ENCODE results near the gene TBC1D3G. TPM values are rescaled to one million over a fixed set of nuclear protein-coding genes. Genes with fewer than 3 reads are reported as not detected.
"Not testable (repeated sequence)": the region's sequence is repeated elsewhere in the genome, so short reads cannot be mapped to it uniquely, and the experiment has no call there.

Gene TBC1D3G
- not detected in 2 replicates for total RNA-seq (2014; rRNA removed; shearing (Covaris generic))

- H3K27me3 ChIP-seq (replicated peaks); DNase-seq (ENCODE audit: low read depth in 1 of 2, low spot score in 2 of 2); H3K4me3 ChIP-seq; H3K27ac ChIP-seq; H3K9me3 ChIP-seq (replicated peaks); H3K36me3 ChIP-seq; H3K4me1 ChIP-seq (replicated peaks): not testable (repeated sequence)
These were observed at the start of gene TBC1D3G for GRCh38 chr17:36323584-36323983. TSS of gene TBC1D3G (plus strand) at chr17:36323884. CDS start at chr17:36325412, 1,528 bp downstream.

GRCh38 chr17:36283256-36283655 lies 40.4 kb upstream of the TBC1D3G start:
- not testable (repeated sequence) for H3K27me3 ChIP-seq (replicated peaks); H3K27ac ChIP-seq; DNase-seq (ENCODE audit: low read depth in 1 of 2, low spot score in 2 of 2); H3K4me1 ChIP-seq (replicated peaks); H3K9me3 ChIP-seq (replicated peaks); H3K36me3 ChIP-seq; H3K4me3 ChIP-seq

DNA sequence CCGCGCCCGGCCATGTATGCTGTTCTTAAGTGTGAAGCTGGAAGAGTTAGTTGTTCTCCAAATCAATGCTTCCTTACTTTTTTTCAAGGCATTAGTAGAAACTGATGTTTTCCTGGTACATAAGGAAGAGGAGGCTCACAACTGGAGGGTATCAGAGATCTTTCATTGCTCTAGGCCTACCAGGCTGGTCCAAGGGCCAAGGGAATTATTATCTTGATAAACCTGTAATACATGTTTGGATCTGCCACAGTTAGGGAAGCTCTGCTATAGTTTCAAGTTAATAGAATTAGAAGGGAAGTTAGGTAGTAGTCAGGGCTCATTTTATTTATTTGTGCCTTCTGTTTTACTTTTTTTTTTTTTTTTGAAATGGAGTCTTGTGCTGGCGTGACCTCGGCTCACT lies 39.5 kb upstream of the TBC1D3G start:
- not testable (repeated sequence) for H3K9me3 ChIP-seq (replicated peaks); H3K4me1 ChIP-seq (replicated peaks); DNase-seq (ENCODE audit: low read depth in 1 of 2, low spot score in 2 of 2); H3K27me3 ChIP-seq (replicated peaks); H3K4me3 ChIP-seq; H3K36me3 ChIP-seq; H3K27ac ChIP-seq

DNA sequence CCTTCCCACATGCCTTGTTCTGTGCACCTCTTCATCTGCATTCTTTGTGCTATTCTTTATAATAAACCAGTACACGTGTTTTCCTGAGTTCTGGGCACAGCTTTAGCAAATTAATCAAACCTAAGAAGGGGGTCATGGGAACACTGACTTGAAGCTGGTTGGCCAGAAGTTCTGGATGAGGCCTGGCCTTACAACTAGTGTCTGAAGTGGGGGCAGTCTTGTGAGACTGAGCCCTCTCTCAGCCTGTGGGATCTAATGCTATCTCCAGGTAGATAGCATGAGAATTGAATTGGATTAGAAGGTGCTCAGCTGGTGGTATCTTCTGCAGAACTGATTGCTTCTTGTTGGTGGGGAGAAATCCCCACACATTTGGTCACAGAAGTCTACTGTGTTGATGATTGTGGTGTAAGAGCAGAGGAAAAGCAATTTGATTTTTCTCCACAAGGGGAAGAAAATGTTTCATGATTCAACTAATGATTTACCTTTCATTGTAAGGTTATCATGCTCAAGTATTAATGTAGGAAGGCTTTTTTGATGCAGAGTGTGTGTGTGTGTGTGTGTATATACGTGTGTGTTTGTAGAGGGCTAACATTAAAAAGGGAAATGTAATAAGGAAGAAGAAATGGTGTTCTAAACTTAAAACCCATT lies 33.6 kb upstream of the TBC1D3G start:
- not testable (repeated sequence) for DNase-seq (ENCODE audit: low read depth in 1 of 2, low spot score in 2 of 2); H3K4me3 ChIP-seq; H3K27ac ChIP-seq; H3K27me3 ChIP-seq (replicated peaks); H3K36me3 ChIP-seq; H3K9me3 ChIP-seq (replicated peaks); H3K4me1 ChIP-seq (replicated peaks)

DNA sequence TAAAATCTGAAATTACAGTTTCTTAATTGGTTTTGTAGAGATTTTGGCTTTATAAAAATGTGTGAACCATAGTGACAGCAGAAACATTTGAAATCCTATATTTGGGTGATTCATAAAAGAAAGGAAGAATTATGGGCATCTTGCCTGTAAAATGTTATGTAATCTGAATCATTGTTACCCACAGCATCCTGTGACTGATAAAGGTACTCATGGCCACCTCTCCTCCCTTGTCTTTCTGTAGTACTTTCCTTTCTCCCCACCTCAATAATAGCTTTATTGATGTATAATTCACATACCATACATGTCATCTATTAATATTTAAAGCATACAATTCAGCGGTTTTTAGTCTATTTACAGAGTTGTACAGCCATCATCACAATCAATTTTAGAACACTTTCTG lies 28.5 kb upstream of the TBC1D3G start:
- H3K4me3 ChIP-seq; H3K27me3 ChIP-seq (replicated peaks); H3K4me1 ChIP-seq (replicated peaks): not testable (repeated sequence)

GRCh38 chr17:36315736-36316135 lies 7.9 kb upstream of the TBC1D3G start:
- not testable (repeated sequence) for DNase-seq (ENCODE audit: low read depth in 1 of 2, low spot score in 2 of 2); H3K27me3 ChIP-seq (replicated peaks); H3K9me3 ChIP-seq (replicated peaks); H3K36me3 ChIP-seq; H3K27ac ChIP-seq; H3K4me3 ChIP-seq; H3K4me1 ChIP-seq (replicated peaks)

More for the DNA sequence above, 28.5 kb upstream of the TBC1D3G start:
- not testable (repeated sequence) for H3K27ac ChIP-seq; DNase-seq (ENCODE audit: low read depth in 1 of 2, low spot score in 2 of 2); H3K36me3 ChIP-seq; H3K9me3 ChIP-seq (replicated peaks)

- not testable (repeated sequence) for H3K36me3 ChIP-seq; H3K4me3 ChIP-seq; H3K4me1 ChIP-seq (replicated peaks); H3K27ac ChIP-seq; H3K27me3 ChIP-seq (replicated peaks); DNase-seq (ENCODE audit: low read depth in 1 of 2, low spot score in 2 of 2); H3K9me3 ChIP-seq (replicated peaks)
These were observed 38.8 kb downstream of the TBC1D3G start for GRCh38 chr17:36362496-36362895.

DNA sequence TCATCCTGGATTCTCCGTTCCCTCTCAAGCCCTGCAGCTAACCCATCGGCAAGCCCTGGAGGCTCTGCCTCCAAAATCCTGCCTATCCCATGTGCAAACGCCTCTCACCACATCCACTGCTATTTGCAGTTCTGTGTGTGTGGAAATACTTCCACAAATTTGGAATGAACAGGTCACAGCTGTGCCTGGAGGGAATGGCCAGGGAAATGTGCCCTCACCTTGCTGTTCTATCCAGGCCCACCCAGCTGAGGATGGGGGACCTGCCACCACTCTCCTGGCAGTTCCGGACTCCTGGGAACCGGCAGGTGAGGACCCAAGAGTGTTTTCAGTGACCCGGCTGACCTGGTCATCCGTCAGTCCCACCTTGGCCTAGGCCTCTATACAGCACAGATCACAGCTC lies 52.3 kb downstream of the TBC1D3G start:
- not testable (repeated sequence) for H3K27ac ChIP-seq; H3K4me3 ChIP-seq; H3K9me3 ChIP-seq (replicated peaks); H3K4me1 ChIP-seq (replicated peaks); H3K27me3 ChIP-seq (replicated peaks); H3K36me3 ChIP-seq; DNase-seq (ENCODE audit: low read depth in 1 of 2, low spot score in 2 of 2)

Other genes with a start within 250 kb of the TBC1D3G start
- not detected in 2 replicates for gene CCL3, start 233.7 kb upstream of the TBC1D3G start, total RNA-seq (2014; rRNA removed; shearing (Covaris generic))
- not detected in 2 replicates for gene CCL4, start 220.1 kb upstream of the TBC1D3G start, total RNA-seq (2014; rRNA removed; shearing (Covaris generic))
- gene TBC1D3B, start 147.2 kb upstream of the TBC1D3G start, total RNA-seq (2014; rRNA removed; shearing (Covaris generic)) = 0.66 TPM in 1 of 2 replicates, not detected in the other
- not detected in 2 replicates for gene CCL3L1, start 127.1 kb upstream of the TBC1D3G start, total RNA-seq (2014; rRNA removed; shearing (Covaris generic))
- gene CCL4L2, start 112.8 kb upstream of the TBC1D3G start, total RNA-seq (2014; rRNA removed; shearing (Covaris generic)) = not detected in 2 replicates
- 0.03 TPM in 1 of 2 replicates, not detected in the other for gene TBC1D3I, start 59.3 kb upstream of the TBC1D3G start, total RNA-seq (2014; rRNA removed; shearing (Covaris generic))
- not detected in 2 replicates for gene TBC1D3H, start 64.6 kb downstream of the TBC1D3G start, total RNA-seq (2014; rRNA removed; shearing (Covaris generic))
- 34.5 and 41.7 TPM in 2 replicates for gene ZNHIT3, start 162.8 kb downstream of the TBC1D3G start, total RNA-seq (2014; rRNA removed; shearing (Covaris generic))
- 56.0 and 57.9 TPM in 2 replicates for gene MYO19, start 211.0 kb downstream of the TBC1D3G start, total RNA-seq (2014; rRNA removed; shearing (Covaris generic))
- gene PIGW, start 211.1 kb downstream of the TBC1D3G start, total RNA-seq (2014; rRNA removed; shearing (Covaris generic)) = 3.4 and 9.7 TPM in 2 replicates
- gene GGNBP2, start 221.0 kb downstream of the TBC1D3G start, total RNA-seq (2014; rRNA removed; shearing (Covaris generic)) = 47.6 and 54.0 TPM in 2 replicates